GM19438 (cell line): ENCODE data around the gene EEIG1.

ENCODE experiments used
- ATAC-seq: cut with Tn5 transposase; IDR thresholded peaks from one replicate; pipeline ENCODE4 v1.9.1; 2021; ENCODE audit warnings: low read depth; ENCODE audit not compliant: unreplicated experiment

EEIG1 gene

GRCh38 chr9:127975376-127976315 is 5.1 kb downstream of the EEIG1 start:
- ATAC-seq: no peak

GRCh38 chr9:127974769-127975261 is 6.0 kb downstream of the EEIG1 start:
- no peak for ATAC-seq

GRCh38 chr9:127974001-127974768 is 6.6 kb downstream of the EEIG1 start:
- no peak for ATAC-seq

GRCh38 chr9:127973169-127974000 is 7.4 kb downstream of the EEIG1 start:
- ATAC-seq: no peak

DNA sequence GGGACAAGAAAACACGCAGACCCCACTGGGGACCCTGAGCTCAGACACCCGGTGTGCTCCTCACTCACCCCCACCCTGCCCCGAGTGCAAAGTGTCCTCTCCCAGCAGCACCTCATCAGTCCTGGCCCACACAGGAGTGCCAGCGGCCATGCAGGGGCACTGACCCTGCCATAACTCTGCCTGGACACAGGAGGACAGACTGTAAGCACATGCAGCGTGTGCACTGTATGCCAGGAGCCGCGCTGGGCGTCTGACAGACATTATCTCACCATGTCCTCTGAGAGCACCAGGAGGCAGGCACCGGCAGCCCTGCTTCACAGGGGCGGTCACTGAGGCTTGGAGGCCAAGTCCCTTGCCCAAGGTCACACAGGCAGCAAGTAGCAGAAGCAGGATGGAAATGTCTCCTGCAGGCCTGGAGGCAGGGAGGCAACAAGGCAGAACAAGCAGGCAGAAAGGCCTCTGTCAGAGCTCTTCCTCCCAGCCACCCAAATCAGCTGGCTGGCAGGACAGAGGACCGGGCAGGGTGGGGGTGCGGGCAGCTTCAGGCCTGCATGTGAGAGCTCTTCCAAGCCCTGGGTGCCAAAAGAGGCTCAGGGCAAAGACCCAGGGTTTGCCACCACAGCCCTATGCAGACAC is 8.4 kb downstream of the EEIG1 start:
- ATAC-seq: no peak

DNA sequence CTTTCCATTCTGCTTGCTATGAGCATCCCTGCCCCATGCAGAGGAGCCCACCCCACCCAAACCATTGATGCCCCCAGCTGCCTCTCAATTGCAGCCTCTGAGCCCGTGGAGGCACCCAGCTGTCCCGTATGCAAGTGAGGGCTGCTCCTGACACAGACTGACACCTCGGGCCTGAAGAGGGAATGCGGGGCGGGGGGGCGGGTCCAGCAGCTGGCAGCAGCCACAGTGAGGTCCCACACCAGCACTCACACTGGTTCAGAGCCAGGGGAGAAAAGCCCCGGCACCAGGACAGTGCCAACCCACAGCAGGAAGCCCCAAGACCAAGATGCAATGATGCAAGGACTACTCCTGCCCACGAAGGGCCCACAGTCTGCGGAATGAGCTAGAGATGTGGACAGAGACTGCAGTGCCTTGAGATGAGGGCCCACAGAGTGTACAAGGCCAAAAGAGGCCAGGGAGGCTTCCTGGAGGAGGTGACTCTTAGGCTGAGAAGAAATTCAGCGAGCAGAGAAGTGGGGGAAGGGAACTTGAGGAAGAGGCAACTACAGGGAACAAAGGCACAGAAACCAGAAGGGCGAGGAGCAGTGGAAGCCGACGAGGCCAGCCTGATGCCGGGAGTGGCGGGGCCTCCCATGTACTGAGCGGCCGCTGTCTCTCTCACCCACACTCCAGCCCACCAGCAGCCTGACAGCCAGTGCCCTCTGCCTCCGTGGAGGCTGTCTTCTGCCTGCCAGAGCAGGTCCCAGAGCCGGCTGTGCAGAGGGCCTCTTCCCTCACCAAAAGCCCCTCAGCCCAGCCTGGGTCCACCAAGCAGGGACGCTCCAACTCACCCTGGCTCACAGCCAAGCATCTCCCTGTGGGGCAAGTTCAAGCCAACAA is 9.2 kb downstream of the EEIG1 start:
- ATAC-seq: no peak

DNA sequence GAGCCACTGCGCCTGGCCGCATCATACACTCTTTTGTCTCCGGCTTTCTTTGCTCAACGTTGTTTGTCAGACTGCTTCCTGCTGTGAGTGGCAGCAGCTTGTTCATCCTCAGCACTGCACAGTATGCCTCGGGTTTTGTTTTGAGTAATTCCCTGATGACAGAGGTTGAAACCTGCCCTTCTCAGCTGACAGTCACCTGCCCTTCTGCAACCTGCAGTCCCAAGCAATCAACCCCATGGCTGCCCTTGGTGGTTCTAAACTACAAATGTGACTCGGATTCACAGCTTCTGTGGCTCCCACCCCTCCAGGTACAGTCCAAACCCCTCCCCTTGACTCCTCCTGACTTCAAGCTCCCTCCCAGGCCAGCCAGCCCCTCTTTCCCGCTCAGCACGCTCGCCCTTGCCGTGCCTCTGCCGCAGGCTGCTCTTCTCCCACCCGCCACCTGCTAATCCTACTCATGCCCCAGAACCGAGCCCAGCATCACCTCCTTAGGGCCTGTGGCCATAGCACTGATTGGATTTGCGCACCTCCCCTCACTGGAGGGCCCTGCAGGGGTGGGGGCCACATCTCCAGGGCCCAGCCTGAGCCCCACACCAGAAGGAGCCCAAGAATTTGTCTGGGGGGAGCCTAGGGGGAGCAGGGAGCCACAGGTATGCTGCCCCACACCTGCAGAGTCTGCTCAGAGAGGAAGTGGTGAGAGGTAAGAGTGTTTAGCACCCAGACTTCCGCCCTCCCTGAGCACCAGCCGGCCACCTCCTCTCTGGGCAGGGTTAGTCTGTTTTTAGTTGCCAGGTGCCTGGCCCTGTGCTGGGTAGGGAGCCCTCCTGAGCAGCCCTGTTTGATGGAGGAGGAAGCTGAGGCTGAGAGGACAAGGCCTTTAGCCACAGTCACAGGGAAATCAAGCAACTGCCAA is 10.1 kb downstream of the EEIG1 start:
- peak; percentile 67 for ATAC-seq

GRCh38 chr9:127968700-127969383 is 11.9 kb downstream of the EEIG1 start:
- no peak for ATAC-seq

DNA sequence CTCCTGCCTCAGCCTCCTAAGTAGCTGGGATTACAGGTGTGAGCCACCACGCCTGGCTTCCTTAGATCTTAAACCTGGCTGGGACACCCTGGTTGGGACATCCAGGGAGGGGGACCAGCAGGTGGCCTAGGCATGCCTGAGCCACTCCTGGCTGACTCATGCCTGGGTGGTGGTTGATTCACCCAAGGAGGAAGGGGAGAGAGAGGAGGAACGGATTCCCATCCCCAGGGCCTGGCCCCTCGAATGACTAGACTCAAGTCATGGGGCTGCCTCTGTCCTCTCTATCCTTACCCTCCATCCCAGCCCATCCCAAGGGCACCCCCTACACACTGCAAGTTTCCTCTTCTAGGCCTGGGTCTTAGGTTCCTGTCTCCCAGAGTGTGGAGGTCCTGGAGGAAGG is 12.7 kb downstream of the EEIG1 start:
- ATAC-seq: no peak

DNA sequence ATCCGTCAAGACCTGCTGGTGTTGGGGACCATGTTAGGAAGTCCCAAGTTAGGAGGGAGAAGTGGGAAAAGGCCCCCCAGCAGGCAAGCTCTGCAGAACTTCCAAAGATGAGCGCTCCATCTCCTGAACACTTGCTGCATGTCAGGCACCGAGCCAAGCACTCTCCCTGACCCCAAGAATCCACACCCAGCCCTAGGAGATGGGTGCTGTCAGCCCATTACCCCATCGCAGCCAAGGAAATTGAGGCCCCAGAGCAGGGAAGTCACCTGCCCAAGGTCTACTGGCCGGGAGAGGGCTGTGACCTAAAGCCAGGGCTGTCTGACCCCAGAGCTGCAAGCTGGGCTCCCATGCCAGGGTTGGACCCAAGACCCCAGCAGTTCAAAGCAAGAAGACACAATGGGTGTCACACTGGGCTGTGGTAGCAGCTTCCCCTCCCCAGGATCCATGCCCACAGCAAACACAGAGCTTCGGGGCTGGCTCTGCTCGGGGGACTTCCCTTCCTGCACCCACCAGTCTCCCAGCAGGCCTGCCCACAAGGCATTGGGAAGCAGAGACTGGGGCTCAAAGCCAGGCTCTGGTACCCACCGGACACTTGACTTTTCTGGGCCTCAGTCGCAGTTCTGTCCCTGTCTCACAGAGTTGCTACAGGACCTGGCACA is 13.5 kb downstream of the EEIG1 start:
- ATAC-seq: no peak

DNA sequence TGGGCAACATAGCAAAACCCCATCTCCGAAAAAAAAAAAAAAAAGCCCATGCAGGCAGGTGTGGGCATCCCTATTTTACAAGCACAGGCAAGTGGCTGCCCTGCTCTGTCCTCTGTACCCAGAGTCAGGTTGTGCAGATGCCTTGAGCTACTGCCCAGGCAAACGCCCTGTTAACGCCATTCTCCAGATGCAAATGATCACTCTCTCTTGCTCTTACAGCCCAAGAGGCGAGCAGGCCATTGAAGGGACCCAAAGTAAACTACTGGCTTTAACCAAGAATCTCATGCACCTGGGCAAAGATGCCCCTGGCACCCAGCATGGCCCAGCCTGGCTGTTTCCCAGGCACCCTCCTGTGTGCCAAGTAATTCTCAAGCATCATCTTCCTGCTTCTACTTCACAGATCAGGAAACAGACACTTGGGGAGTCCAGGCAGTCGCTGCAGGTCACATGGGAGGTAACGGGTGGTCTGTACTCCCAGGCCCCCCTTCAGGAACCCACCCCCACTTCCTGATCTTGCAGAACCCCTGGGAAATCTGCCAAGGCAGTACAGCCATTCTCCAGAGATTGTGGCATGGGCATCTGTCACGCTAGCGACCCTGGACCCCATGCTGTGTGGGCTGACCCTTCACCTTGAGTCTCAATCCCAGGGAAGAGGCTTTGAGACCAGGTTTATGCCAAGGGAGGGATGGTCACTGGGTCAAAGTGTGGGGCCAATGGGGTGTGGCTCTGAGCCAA is 14.2 kb downstream of the EEIG1 start:
- ATAC-seq: no peak

GRCh38 chr9:127965953-127966352 is 14.8 kb downstream of the EEIG1 start:
- no peak for ATAC-seq

DNA sequence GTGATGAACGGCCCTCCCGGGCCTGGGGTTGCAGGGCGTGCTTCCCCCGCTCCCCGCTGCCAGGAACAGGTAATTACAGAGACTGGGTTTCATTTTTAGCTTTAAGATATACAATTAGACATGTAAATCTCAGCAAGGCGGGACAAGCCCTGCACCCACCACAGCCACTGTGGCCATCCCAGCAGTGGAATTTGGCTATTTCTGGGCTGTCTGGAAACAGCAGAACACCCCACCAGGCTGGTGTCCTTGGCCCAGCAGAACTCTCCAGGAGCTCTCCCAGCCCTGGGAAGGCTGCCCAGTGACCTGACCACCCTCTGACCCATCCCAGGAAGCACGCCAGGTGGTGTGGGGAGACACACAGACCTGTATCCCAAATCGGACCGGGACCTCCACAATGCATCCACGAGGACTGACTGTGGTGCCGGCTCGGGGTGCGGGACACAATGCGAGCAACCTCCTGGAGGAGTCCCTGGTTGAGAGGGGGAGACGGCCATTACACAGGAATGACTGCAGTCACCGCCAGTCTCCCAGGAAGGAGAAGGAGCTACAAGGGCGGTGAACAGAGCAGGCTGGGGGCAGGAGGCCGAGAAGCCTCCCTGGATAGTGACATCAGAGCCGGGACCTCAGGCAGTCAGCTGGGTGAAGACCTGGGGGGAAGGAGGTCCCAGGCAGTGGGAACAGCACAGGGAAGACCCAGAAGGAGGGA is 17.3 kb downstream of the EEIG1 start:
- ATAC-seq: no peak

- no peak for ATAC-seq
These were observed 17.8 kb downstream of the EEIG1 start for GRCh38 chr9:127963041-127963358.

DNA sequence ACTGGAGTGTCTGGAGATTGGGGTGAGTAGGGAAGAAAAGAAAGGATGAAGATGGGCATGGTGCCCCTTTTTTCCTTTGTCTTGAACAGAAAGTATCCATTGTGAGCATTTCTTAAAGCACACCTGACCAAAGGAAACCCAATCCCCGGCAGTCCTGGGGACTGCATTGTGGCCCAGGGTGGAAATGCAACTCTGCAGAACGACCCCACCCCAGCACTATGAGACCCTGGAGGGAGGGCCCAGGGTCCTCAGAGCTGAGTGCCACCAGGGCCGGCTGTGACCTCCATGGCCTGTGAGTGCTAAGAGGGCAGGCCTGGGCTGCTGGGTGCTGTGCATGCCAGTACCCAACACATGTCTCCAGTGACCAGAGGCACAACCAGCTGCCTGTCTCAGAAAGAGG is 18.5 kb downstream of the EEIG1 start:
- ATAC-seq: no peak

GRCh38 chr9:127961613-127962155 is 19.1 kb downstream of the EEIG1 start:
- no peak for ATAC-seq
